ENCODE measurements around the gene UBR1. TPM values are rescaled to one million over a fixed set of nuclear protein-coding genes. Genes with fewer than 3 reads are reported as not detected.

Gene UBR1
- total RNA-seq, 1 experiment from 2014 or later: 18.9 TPM

GRCh38 chr15:43103907-43104306, 1.9 kb downstream of the UBR1 start (continued):
- no peak for TF ChIP-seq HMGXB4 (CRISPR knock-in tag; IDR thresholded peaks at IDR 0.05)

DNA sequence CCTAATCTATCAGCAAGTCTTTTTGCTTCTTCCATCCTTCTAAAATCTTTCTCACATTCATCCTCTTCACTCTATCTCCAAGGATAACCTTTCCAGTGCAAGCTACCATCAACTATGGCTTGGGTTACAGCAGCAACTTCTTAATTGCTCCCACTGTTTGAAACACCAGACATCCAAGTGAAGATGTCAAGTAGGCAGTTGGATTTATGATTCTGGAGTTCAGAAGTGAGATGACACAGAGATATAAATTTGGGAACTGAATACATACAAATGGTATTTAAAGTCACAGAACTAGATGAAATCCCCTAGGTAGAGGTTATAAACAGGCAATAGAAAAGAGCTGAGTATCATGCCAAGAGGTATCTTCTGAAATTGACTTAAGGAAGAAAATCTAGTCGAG, 3.7 kb downstream of the UBR1 start:
- peaks cover 28% of the 10 kb centered on the region for H3K36me3 Mint-ChIP-seq
- no peak overlapping the region for H3K4me3 Mint-ChIP-seq
- H3K4me1 Mint-ChIP-seq: peaks cover 11% of the 10 kb centered on the region
- ATAC-seq (no peak), DNase-seq (ENCODE audit: low spot score) (no peak)
- TF ChIP-seq, protein P1, sequence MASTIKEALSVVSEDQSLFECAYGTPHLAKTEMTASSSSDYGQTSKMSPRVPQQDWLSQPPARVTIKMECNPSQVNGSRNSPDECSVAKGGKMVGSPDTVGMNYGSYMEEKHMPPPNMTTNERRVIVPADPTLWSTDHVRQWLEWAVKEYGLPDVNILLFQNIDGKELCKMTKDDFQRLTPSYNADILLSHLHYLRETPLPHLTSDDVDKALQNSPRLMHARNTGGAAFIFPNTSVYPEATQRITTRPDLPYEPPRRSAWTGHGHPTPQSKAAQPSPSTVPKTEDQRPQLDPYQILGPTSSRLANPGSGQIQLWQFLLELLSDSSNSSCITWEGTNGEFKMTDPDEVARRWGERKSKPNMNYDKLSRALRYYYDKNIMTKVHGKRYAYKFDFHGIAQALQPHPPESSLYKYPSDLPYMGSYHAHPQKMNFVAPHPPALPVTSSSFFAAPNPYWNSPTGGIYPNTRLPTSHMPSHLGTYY (CRISPR knock-in tag; IDR thresholded peaks at IDR 0.05): no peak
- no peak for TF ChIP-seq NR2C2 (CRISPR knock-in tag; IDR thresholded peaks at IDR 0.05)
- no peak for TF ChIP-seq STAT6 (CRISPR knock-in tag; conservative IDR thresholded peaks at IDR 0.05; ENCODE audit: low read depth)
- TF ChIP-seq, protein P2, sequence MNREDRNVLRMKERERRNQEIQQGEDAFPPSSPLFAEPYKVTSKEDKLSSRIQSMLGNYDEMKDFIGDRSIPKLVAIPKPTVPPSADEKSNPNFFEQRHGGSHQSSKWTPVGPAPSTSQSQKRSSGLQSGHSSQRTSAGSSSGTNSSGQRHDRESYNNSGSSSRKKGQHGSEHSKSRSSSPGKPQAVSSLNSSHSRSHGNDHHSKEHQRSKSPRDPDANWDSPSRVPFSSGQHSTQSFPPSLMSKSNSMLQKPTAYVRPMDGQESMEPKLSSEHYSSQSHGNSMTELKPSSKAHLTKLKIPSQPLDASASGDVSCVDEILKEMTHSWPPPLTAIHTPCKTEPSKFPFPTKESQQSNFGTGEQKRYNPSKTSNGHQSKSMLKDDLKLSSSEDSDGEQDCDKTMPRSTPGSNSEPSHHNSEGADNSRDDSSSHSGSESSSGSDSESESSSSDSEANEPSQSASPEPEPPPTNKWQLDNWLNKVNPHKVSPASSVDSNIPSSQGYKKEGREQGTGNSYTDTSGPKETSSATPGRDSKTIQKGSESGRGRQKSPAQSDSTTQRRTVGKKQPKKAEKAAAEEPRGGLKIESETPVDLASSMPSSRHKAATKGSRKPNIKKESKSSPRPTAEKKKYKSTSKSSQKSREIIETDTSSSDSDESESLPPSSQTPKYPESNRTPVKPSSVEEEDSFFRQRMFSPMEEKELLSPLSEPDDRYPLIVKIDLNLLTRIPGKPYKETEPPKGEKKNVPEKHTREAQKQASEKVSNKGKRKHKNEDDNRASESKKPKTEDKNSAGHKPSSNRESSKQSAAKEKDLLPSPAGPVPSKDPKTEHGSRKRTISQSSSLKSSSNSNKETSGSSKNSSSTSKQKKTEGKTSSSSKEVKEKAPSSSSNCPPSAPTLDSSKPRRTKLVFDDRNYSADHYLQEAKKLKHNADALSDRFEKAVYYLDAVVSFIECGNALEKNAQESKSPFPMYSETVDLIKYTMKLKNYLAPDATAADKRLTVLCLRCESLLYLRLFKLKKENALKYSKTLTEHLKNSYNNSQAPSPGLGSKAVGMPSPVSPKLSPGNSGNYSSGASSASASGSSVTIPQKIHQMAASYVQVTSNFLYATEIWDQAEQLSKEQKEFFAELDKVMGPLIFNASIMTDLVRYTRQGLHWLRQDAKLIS (CRISPR knock-in tag; IDR thresholded peaks at IDR 0.05; ENCODE audit: borderline replicate concordance): no peak
- TF ChIP-seq JUN (CRISPR knock-in tag; IDR thresholded peaks at IDR 0.05): no peak
- TF ChIP-seq TP53 (CRISPR knock-in tag; IDR thresholded peaks at IDR 0.05): no peak
- TF ChIP-seq ATF2 (CRISPR knock-in tag; IDR thresholded peaks at IDR 0.05; ENCODE audit: borderline replicate concordance, low read depth): no peak
- TF ChIP-seq RORB (CRISPR knock-in tag; IDR thresholded peaks at IDR 0.05): no peak
- no peak overlapping the region for H3K27ac Mint-ChIP-seq
- ChIA-PET POLR2A (no interaction called here), CTCF (interaction anchor here (0.6 kb wide), 1 partner anchor 35 kb away, joined by 3 read pairs; no protein-coding TSS in a partner anchor)
- peaks cover under 1% of the 10 kb centered on the region; the same call in 1 of the 2 replicates for H3K27me3 Mint-ChIP-seq (ENCODE audit: low read depth)
- no peaks in the 10 kb centered on the region for H3K9me3 Mint-ChIP-seq

- no peak overlapping the region for H3K4me3 Mint-ChIP-seq
- no peak for ATAC-seq
- H3K4me1 Mint-ChIP-seq: peaks cover 7% of the 10 kb centered on the region
- no peaks in the 10 kb centered on the region for H3K27me3 Mint-ChIP-seq (ENCODE audit: low read depth)
- no peak overlapping the region; the same call in 1 of the 2 replicates for H3K27ac Mint-ChIP-seq
- POLR2A ChIA-PET: interaction anchor here (1.0 kb wide), 1 partner anchor 9 kb away, joined by 5 read pairs; no protein-coding TSS in a partner anchor
- CTCF ChIA-PET: no interaction called here
- peaks cover 28% of the 10 kb centered on the region for H3K36me3 Mint-ChIP-seq
- no peaks in the 10 kb centered on the region for H3K9me3 Mint-ChIP-seq
- TF ChIP-seq MAX (CRISPR knock-in tag; IDR thresholded peaks at IDR 0.05) (no peak), CBFB (CRISPR knock-in tag; IDR thresholded peaks at IDR 0.05; ENCODE audit: low read depth) (no peak), SP1 (CRISPR knock-in tag; conservative IDR thresholded peaks at IDR 0.05) (no peak), ZNF317 (CRISPR knock-in tag; IDR thresholded peaks at IDR 0.05; ENCODE audit: borderline replicate concordance, low read depth) (no peak), GABPB1 (CRISPR knock-in tag; IDR thresholded peaks at IDR 0.05) (no peak), E2F1 (CRISPR knock-in tag; IDR thresholded peaks at IDR 0.05) (no peak), NR2C2 (CRISPR knock-in tag; IDR thresholded peaks at IDR 0.05) (no peak), PRRX2 (CRISPR knock-in tag; IDR thresholded peaks at IDR 0.05) (no peak), NFATC4 (CRISPR knock-in tag; IDR thresholded peaks at IDR 0.05) (no peak), ESRRA (CRISPR knock-in tag; IDR thresholded peaks at IDR 0.05; ENCODE audit: borderline replicate concordance) (no peak), ZNF671 (CRISPR knock-in tag; IDR thresholded peaks at IDR 0.05) (no peak)
- no peak for DNase-seq (ENCODE audit: low spot score)
Measured at GRCh38 chr15:43100971-43101370, 4.9 kb downstream of the UBR1 start.
